ENCODE results near the gene SRSF4.
"Not testable (repeated sequence)": the region's sequence is repeated elsewhere in the genome, so short reads cannot be mapped to it uniquely, and the experiment has no call there.

Gene SRSF4

GRCh38 chr1:29159773-29160172 lies 21.9 kb downstream of the SRSF4 start:
- in situ Hi-C loops (cut with MboI; ENCODE audit: low pct_unique_long_range_greater_than_20kb, low sequenced_read_pairs, unreplicated experiment): no loop called here

GRCh38 chr1:29157269-29157601 lies 24.5 kb downstream of the SRSF4 start:
- TF ChIP-seq CTCF (IDR thresholded peaks at IDR 0.05; ENCODE audit: extremely low read depth, insufficient read depth, missing control alignments): no peak
- no peak for DNase-seq (ENCODE audit: low spot score)
- in situ Hi-C loops (cut with MboI; ENCODE audit: low pct_unique_long_range_greater_than_20kb, low sequenced_read_pairs, unreplicated experiment): no loop called here

More at GRCh38 chr1:29159773-29160172, 21.9 kb downstream of the SRSF4 start:
- DNase-seq (ENCODE audit: low spot score): no peak
- no peak for TF ChIP-seq CTCF (IDR thresholded peaks at IDR 0.05; ENCODE audit: extremely low read depth, insufficient read depth, missing control alignments)

GRCh38 chr1:29156543-29157268 lies 25.0 kb downstream of the SRSF4 start:
- TF ChIP-seq CTCF (IDR thresholded peaks at IDR 0.05; ENCODE audit: extremely low read depth, insufficient read depth, missing control alignments): no peak
- DNase-seq (ENCODE audit: low spot score): no peak
- in situ Hi-C loops (cut with MboI; ENCODE audit: low pct_unique_long_range_greater_than_20kb, low sequenced_read_pairs, unreplicated experiment): no loop called here

GRCh38 chr1:29152046-29152805 lies 29.5 kb downstream of the SRSF4 start:
- no peak for TF ChIP-seq CTCF (IDR thresholded peaks at IDR 0.05; ENCODE audit: extremely low read depth, insufficient read depth, missing control alignments)
- in situ Hi-C loops (cut with MboI; ENCODE audit: low pct_unique_long_range_greater_than_20kb, low sequenced_read_pairs, unreplicated experiment): no loop called here
- DNase-seq (ENCODE audit: low spot score): no peak

GRCh38 chr1:29150346-29150745 lies 31.4 kb downstream of the SRSF4 start:
- in situ Hi-C loops (cut with MboI; ENCODE audit: low pct_unique_long_range_greater_than_20kb, low sequenced_read_pairs, unreplicated experiment); DNase-seq (ENCODE audit: low spot score): not testable (repeated sequence)

GRCh38 chr1:29148656-29149491 lies 32.8 kb downstream of the SRSF4 start:
- in situ Hi-C loops (cut with MboI; ENCODE audit: low pct_unique_long_range_greater_than_20kb, low sequenced_read_pairs, unreplicated experiment): no loop called here
- TF ChIP-seq CTCF (IDR thresholded peaks at IDR 0.05; ENCODE audit: extremely low read depth, insufficient read depth, missing control alignments): no peak
- no peak for DNase-seq (ENCODE audit: low spot score)

Data from GM13977 (cell line).